SK-N-MC (cell line): ENCODE measurements around the gene TMEM221.

Experiments
- DNase-seq: peaks from one replicate; pipeline ENCODE4 v3.0.0-alpha.2; 2011; ENCODE audit warnings: low read depth, low spot score
- H3K27ac ChIP-seq: fragments of 200-600 bp; sonication (generic); 2 replicates; pipeline ENCODE4 v1.5.1; 2016; ENCODE audit warnings: mixed run types
- H3K36me3 ChIP-seq: fragments of 200-600 bp; sonication (generic); 2 replicates; pipeline ENCODE4 v1.6.1; 2017; ENCODE audit warnings: antibody characterized with exemption, low read length, mixed read lengths; ENCODE audit not compliant: insufficient read depth
- H3K4me3 ChIP-seq: fragments of 200-600 bp; sonication (generic); 2 replicates; pipeline ENCODE4 v1.5.1; 2016
- H3K9ac ChIP-seq: fragments of 200-600 bp; sonication (generic); 2 replicates; pipeline ENCODE4 v1.8.0; 2017; ENCODE audit warnings: mixed run types, mixed read lengths; ENCODE audit not compliant: insufficient read length
- H3K9me3 ChIP-seq: fragments of 200-600 bp; sonication (generic); 2 replicates; pipeline ENCODE4 v1.6.1; 2017; ENCODE audit warnings: low read depth, mild to moderate bottlenecking, antibody characterized with exemption, low read length, moderate library complexity, mixed read lengths
- EZH2 ChIP-seq: fragments of 200-600 bp; sonication (generic); IDR thresholded peaks from one replicate; pipeline ENCODE4 v1.6.1; 2017; ENCODE audit warnings: antibody characterized with exemption
- FOXP2 ChIP-seq: optimal IDR thresholded peaks from 2 replicates; pipeline ENCODE3; 2011; ENCODE audit warnings: mild to moderate bottlenecking, moderate library complexity; ENCODE audit not compliant: insufficient read depth; ENCODE audit errors: extremely low read length, control extremely low read depth
- POLR2AphosphoS5 ChIP-seq: IDR thresholded peaks from 2 replicates; pipeline ENCODE4 v1.6.1; 2012; ENCODE audit warnings: mild to moderate bottlenecking, low read depth, low read length, borderline replicate concordance

TMEM221 gene

GRCh38 chr19:17448131-17448967 lies at the start of gene TMEM221:
Gene TMEM221, minus strand, starts transcription at chr19:17448668. Its CDS starts 206 bp downstream, at chr19:17448462.
- Histone ChIP-seq H3K9ac (no peak within 1 kb of the TSS), H3K9me3 (no peaks in the 10 kb centered on the region), H3K36me3 (no peaks in the 10 kb centered on the region), H3K27ac (no peak within 1 kb of the TSS), H3K4me3 (peak within 1 kb of the TSS; percentile 60)
- no peak for DNase-seq
- TF ChIP-seq EZH2: no peak

- TF ChIP-seq FOXP2: no peak
- TF ChIP-seq POLR2AphosphoS5: no peak
- TF ChIP-seq EZH2: no peak
- no peak overlapping the region for H3K4me3 ChIP-seq
- no peaks in the 10 kb centered on the region for H3K9me3 ChIP-seq
- H3K9ac ChIP-seq: no peak overlapping the region
- H3K36me3 ChIP-seq: no peaks in the 10 kb centered on the region
- no peak overlapping the region for H3K27ac ChIP-seq
- no peak for DNase-seq
Observed at GRCh38 chr19:17497149-17497798, 48.8 kb upstream of the TMEM221 start.

- no peak for TF ChIP-seq FOXP2
- TF ChIP-seq EZH2: no peak
- no peak for TF ChIP-seq POLR2AphosphoS5
- Histone ChIP-seq H3K9ac (no peak overlapping the region), H3K27ac (no peak overlapping the region), H3K36me3 (no peaks in the 10 kb centered on the region), H3K9me3 (no peaks in the 10 kb centered on the region), H3K4me3 (no peak overlapping the region)
- no peak for DNase-seq
Observed at GRCh38 chr19:17496337-17496997, 48.0 kb upstream of the TMEM221 start.

GRCh38 chr19:17495639-17496296 lies 47.3 kb upstream of the TMEM221 start:
- DNase-seq: no peak
- Histone ChIP-seq H3K9ac (no peak overlapping the region), H3K27ac (no peak overlapping the region), H3K9me3 (no peaks in the 10 kb centered on the region), H3K36me3 (no peaks in the 10 kb centered on the region), H3K4me3 (no peak overlapping the region)
- TF ChIP-seq FOXP2: no peak

- Histone ChIP-seq H3K27ac (no peak overlapping the region), H3K4me3 (no peak overlapping the region), H3K9me3 (no peaks in the 10 kb centered on the region), H3K36me3 (no peaks in the 10 kb centered on the region), H3K9ac (no peak overlapping the region)
- TF ChIP-seq FOXP2 (no peak), EZH2 (no peak), POLR2AphosphoS5 (no peak)
- DNase-seq: no peak
Observed at GRCh38 chr19:17491287-17491686, 42.8 kb upstream of the TMEM221 start.

GRCh38 chr19:17490411-17490810 lies 41.9 kb upstream of the TMEM221 start:
- no peak overlapping the region for H3K9ac ChIP-seq
- no peak for TF ChIP-seq EZH2
- no peak for TF ChIP-seq FOXP2
- no peak for TF ChIP-seq POLR2AphosphoS5
- H3K9me3 ChIP-seq: no peaks in the 10 kb centered on the region
- H3K27ac ChIP-seq: no peak overlapping the region
- no peak overlapping the region for H3K4me3 ChIP-seq
- no peaks in the 10 kb centered on the region for H3K36me3 ChIP-seq
- DNase-seq: no peak

- Histone ChIP-seq H3K4me3 (no peak overlapping the region), H3K27ac (no peak overlapping the region), H3K36me3 (no peaks in the 10 kb centered on the region), H3K9ac (no peak overlapping the region), H3K9me3 (no peaks in the 10 kb centered on the region)
- no peak for DNase-seq
- no peak for TF ChIP-seq POLR2AphosphoS5
Observed at GRCh38 chr19:17489392-17490030, 41.0 kb upstream of the TMEM221 start.
